ENCODE measurements around the gene CCDC87. TPM values are rescaled to one million over a fixed set of nuclear protein-coding genes. Genes with fewer than 3 reads are reported as not detected.

CCDC87 gene
- total and polyA plus RNA-seq, 4 donors, result 0.14 to 0.17 (median 0.14) TPM; not detected in 1

DNA sequence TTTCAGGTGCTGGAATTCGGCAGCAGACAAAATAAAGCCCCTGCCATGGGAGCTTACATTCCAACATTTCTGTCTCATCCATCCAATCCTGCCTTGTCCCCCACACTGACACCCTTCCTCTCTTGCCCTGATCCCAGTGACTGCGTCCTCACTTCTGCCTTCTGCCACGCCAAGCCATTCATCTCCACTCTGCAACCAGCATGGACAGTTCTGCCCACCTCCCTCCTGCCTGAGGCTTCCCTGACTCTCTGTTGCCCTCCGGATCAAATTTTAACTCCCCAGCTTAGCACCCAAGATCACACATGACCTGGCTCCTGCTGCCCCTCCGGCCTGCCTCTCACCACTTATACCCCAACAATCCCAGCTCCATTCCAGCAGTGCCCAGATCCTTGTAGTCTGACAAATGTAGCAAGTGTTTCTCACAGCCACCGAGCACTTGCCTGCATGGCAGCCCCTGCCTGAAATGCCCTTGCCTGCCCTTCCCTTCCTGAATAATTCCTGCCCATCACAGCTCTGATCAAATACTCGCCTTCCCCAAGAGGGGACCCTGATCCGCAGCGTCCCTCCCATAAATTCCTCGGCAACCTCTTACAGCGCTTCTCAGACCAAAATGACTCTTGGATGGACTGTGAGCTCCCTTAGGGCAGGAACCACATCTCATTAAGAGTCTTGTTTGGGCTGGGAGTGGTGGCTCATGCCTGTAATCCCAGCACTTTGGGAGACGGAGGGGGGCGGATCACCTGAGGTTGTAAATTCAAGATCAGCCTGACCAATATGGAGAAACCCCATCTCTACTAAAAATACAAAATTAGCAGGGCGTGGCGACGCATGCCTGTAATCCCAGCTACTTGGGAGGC lies 43.9 kb downstream of the CCDC87 start:
- DNase-seq (ENCODE audit: low spot score), result no peak
- Histone ChIP-seq H3K27me3 (ENCODE audit: control insufficient read depth in 4 of 4, insufficient read depth in 4 of 4, low read length in 3 of 4) (no peaks in the 10 kb centered on the region), H3K9ac (ENCODE audit: low read depth in 1 of 2, low read length in 2 of 2) (no peak overlapping the region), H3K4me1 (ENCODE audit: control insufficient read depth in 4 of 4, insufficient read depth in 4 of 4, low read length in 3 of 4) (peaks cover 4 to 8% (median 6%) of the 10 kb centered on the region in 4 donors), H3K27ac (ENCODE audit: low read depth in 1 of 2, low read length in 2 of 2) (no peak overlapping the region), H3K4me3 (ENCODE audit: low read depth in 1 of 3, low read length in 3 of 3) (no peak overlapping the region), H3K36me3 (ENCODE audit: control insufficient read depth in 4 of 4, insufficient read depth in 3 of 4, low read depth in 1 of 4, low read length in 3 of 4) (no peaks in the 10 kb centered on the region), H3K9me3 (ENCODE audit: control insufficient read depth in 4 of 4, low read length in 3 of 4) (no peaks in the 10 kb centered on the region)
- 66% methylated on average over 16 of the region's 16 CpGs for WGBS
- TF ChIP-seq, protein P1, sequence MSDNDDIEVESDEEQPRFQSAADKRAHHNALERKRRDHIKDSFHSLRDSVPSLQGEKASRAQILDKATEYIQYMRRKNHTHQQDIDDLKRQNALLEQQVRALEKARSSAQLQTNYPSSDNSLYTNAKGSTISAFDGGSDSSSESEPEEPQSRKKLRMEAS (IDR thresholded peaks at IDR 0.05), result no peak
- TF ChIP-seq, protein P2, sequence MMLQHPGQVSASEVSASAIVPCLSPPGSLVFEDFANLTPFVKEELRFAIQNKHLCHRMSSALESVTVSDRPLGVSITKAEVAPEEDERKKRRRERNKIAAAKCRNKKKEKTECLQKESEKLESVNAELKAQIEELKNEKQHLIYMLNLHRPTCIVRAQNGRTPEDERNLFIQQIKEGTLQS (IDR thresholded peaks at IDR 0.05), result no peak
- no peak for TF ChIP-seq JUND (IDR thresholded peaks at IDR 0.05)
- TF ChIP-seq HNF4G (IDR thresholded peaks at IDR 0.05), result no peak
- TF ChIP-seq RXRA (IDR thresholded peaks at IDR 0.05), result no peak
- no peak for TF ChIP-seq EGR1 (IDR thresholded peaks at IDR 0.05; ENCODE audit: low read depth in 2 of 2)
- no peak for TF ChIP-seq HNF4A (conservative IDR thresholded peaks at IDR 0.05)
- no peak for TF ChIP-seq RAD21 (IDR thresholded peaks at IDR 0.05)
- no peak for TF ChIP-seq FOXA2 (IDR thresholded peaks at IDR 0.05)
- TF ChIP-seq TAF1 (conservative IDR thresholded peaks at IDR 0.05), result no peak
- no peak for TF ChIP-seq GABPA (IDR thresholded peaks at IDR 0.05 in 1 of 2, conservative IDR thresholded peaks at IDR 0.05 in 1 of 2)
- no peak for TF ChIP-seq YY1 (IDR thresholded peaks at IDR 0.05)

GRCh38 chr11:66548041-66548440 lies 44.8 kb downstream of the CCDC87 start:
- Histone ChIP-seq H3K4me3 (ENCODE audit: low read depth in 1 of 3, low read length in 3 of 3) (no peak overlapping the region), H3K9ac (ENCODE audit: low read depth in 1 of 2, low read length in 2 of 2) (no peak overlapping the region), H3K9me3 (ENCODE audit: control insufficient read depth in 4 of 4, low read length in 3 of 4) (no peaks in the 10 kb centered on the region), H3K27me3 (ENCODE audit: control insufficient read depth in 4 of 4, insufficient read depth in 4 of 4, low read length in 3 of 4) (no peaks in the 10 kb centered on the region), H3K36me3 (ENCODE audit: control insufficient read depth in 4 of 4, insufficient read depth in 3 of 4, low read depth in 1 of 4, low read length in 3 of 4) (peaks cover 0 to under 1% (median under 1%) of the 10 kb centered on the region in 4 donors), H3K4me1 (ENCODE audit: control insufficient read depth in 4 of 4, insufficient read depth in 4 of 4, low read length in 3 of 4) (peaks cover 5 to 12% (median 8%) of the 10 kb centered on the region in 4 donors), H3K27ac (ENCODE audit: low read depth in 1 of 2, low read length in 2 of 2) (no peak overlapping the region)
- TF ChIP-seq EGR1 (IDR thresholded peaks at IDR 0.05; ENCODE audit: low read depth in 2 of 2) (no peak), SP1 (IDR thresholded peaks at IDR 0.05) (no peak), FOXA2 (IDR thresholded peaks at IDR 0.05) (no peak)
- 47% methylated on average over 11 of the region's 11 CpGs for WGBS
- no peak for DNase-seq (ENCODE audit: low spot score)

DNA sequence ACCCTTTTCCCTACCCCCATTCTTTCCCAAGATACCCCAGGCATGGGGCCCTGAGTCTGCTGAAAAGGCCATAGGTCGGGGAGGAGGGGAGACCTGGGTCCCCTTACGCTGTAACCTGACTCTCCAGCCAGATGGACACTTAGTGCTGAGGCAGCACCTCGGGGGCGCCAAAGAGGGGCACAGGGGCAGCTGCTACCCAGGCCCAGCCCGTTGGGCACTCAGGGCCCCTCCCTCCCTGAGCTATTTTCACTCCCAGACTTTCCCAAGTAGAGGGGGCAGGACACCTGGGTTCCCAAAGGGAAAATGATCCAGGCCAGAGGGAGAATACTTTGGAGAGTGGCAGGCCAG lies 45.2 kb downstream of the CCDC87 start:
- no peak overlapping the region for H3K4me3 ChIP-seq (ENCODE audit: low read depth in 1 of 3, low read length in 3 of 3)
- WGBS, result 46% methylated on average over 5 of the region's 5 CpGs
- TF ChIP-seq SP1 (IDR thresholded peaks at IDR 0.05) (no peak), HNF4A (conservative IDR thresholded peaks at IDR 0.05) (no peak), FOXA2 (IDR thresholded peaks at IDR 0.05) (no peak), TAF1 (conservative IDR thresholded peaks at IDR 0.05) (no peak), HNF4G (IDR thresholded peaks at IDR 0.05) (no peak), CTCF (IDR thresholded peaks at IDR 0.05; ENCODE audit: low read depth, low read length, missing input control) (no peak), RXRA (IDR thresholded peaks at IDR 0.05) (no peak), YY1 (IDR thresholded peaks at IDR 0.05) (no peak), GABPA (IDR thresholded peaks at IDR 0.05 in 1 of 2, conservative IDR thresholded peaks at IDR 0.05 in 1 of 2) (no peak), EGR1 (IDR thresholded peaks at IDR 0.05; ENCODE audit: low read depth in 2 of 2) (no peak), NR2F2 (IDR thresholded peaks at IDR 0.05) (no peak)
- TF ChIP-seq, protein P3, sequence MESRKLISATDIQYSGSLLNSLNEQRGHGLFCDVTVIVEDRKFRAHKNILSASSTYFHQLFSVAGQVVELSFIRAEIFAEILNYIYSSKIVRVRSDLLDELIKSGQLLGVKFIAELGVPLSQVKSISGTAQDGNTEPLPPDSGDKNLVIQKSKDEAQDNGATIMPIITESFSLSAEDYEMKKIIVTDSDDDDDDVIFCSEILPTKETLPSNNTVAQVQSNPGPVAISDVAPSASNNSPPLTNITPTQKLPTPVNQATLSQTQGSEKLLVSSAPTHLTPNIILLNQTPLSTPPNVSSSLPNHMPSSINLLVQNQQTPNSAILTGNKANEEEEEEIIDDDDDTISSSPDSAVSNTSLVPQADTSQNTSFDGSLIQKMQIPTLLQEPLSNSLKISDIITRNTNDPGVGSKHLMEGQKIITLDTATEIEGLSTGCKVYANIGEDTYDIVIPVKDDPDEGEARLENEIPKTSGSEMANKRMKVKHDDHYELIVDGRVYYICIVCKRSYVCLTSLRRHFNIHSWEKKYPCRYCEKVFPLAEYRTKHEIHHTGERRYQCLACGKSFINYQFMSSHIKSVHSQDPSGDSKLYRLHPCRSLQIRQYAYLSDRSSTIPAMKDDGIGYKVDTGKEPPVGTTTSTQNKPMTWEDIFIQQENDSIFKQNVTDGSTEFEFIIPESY (IDR thresholded peaks at IDR 0.05), result no peak
- DNase-seq (ENCODE audit: low spot score), result no peak
- no peak overlapping the region for H3K27ac ChIP-seq (ENCODE audit: low read depth in 1 of 2, low read length in 2 of 2)
- peaks cover 5 to 12% (median 8%) of the 10 kb centered on the region in 4 donors for H3K4me1 ChIP-seq (ENCODE audit: control insufficient read depth in 4 of 4, insufficient read depth in 4 of 4, low read length in 3 of 4)
- H3K9ac ChIP-seq (ENCODE audit: low read depth in 1 of 2, low read length in 2 of 2), result no peak overlapping the region
- peaks cover 0 to 4% (median 4%) of the 10 kb centered on the region in 4 donors for H3K36me3 ChIP-seq (ENCODE audit: control insufficient read depth in 4 of 4, insufficient read depth in 3 of 4, low read depth in 1 of 4, low read length in 3 of 4)
- no peaks in the 10 kb centered on the region for H3K27me3 ChIP-seq (ENCODE audit: control insufficient read depth in 4 of 4, insufficient read depth in 4 of 4, low read length in 3 of 4)
- no peaks in the 10 kb centered on the region for H3K9me3 ChIP-seq (ENCODE audit: control insufficient read depth in 4 of 4, low read length in 3 of 4)

Measured in liver (tissue), 9 donors.